Hematopoietic multipotent progenitor cell (in vitro differentiated cells): ENCODE measurements around the gene SAMD9. TPM values are rescaled to one million over a fixed set of nuclear protein-coding genes. Genes with fewer than 3 reads are reported as not detected.
"Not testable (repeated sequence)": the region's sequence is repeated elsewhere in the genome, so short reads cannot be mapped to it uniquely, and the experiment has no call there.

Source experiments
- DNase-seq, 3 donors: peaks; one replicate each; pipeline ENCODE4 v3.0.0-alpha.2; 2011 to 2015; ENCODE audit warnings: low read depth in 2 of 3, low spot score in 2 of 3
- total RNA-seq: library from RNA; depleted of rRNA; stranded (reverse); fragments of >200 nt; gene quantifications from one replicate; pipeline ENCODE4 v1.2.3, GENCODE V29; 2012

SAMD9 gene
- total RNA-seq, 1 donor: 8.6 TPM

DNA sequence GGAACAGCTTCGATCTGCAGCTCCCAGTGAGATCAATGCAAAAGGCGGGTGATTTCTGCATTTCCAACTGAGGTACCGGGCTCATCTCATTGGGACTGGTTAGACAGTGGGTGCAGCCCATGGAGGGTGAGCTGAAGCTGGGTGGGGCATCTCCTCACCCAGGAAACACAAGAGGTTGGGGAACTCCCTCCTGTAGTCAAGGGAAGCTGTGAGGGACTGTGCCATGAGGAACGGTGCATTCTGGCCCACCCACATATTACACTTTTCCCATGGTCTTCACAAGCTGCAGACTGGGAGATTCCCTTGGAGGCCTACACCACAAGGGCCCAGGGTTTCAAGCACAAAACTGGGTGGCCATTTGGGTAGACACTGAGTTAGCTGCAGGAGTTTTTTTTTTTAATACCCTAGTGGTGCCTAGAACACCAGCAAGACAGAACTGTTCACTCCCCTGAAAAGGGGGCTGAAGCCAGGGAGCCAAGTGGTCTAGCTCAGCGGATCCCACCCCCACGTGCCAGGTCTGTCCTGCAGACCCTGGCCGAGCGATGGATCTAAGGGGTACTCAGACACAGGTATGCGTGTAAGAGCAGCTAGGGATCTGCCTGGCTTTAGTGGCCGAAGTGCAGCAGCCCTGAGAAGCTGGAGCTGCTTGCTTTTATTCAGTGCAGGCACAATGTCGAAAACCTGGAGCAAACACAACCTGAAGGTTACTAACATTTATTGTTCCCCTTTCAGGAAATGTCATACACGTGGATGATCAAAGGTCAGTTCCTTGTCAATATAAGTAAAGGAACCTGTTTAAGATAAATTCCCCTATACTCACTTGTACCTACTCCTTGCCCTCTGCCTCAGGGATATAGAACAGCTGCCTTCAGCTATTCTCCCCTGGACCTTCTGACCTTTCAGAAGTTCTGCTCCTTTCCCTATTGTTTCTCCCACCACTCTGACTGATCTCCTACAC, 3.1 kb upstream of the SAMD9 start:
- DNase-seq: no peak

DNA sequence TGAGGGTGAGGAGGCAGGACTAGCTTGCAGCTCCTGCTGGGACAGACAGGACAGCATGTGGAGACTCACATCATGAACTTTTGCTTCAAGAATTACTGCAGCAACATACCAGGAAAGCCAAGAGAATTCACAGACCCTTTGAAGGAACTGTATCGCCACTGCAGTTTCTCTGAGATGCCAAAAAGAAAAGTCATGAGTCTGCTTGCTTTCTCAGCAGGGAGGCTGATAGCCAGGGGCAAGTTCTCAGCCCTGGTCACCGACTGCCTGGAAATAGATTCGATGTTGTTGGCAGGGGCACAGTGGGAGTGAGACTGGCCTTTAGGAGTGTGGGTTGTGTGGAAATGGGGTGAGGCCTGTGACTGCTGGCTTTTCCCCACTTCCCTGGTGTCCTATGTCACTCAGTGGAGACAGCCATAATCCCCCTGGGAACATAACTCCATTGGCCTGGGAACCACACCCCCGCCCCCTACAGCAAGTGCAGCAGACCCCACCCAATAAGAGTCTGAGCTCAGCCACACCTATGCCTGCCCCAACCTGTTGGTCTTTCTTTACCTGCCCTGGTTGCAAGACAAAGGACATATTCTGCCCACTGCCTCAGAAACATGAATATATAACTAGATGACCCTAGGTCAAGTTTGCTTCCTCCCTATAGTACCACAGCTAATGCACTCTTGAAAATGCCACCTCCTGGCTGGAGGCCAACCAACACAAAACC, 1.6 kb upstream of the SAMD9 start:
- DNase-seq: no peak

DNA sequence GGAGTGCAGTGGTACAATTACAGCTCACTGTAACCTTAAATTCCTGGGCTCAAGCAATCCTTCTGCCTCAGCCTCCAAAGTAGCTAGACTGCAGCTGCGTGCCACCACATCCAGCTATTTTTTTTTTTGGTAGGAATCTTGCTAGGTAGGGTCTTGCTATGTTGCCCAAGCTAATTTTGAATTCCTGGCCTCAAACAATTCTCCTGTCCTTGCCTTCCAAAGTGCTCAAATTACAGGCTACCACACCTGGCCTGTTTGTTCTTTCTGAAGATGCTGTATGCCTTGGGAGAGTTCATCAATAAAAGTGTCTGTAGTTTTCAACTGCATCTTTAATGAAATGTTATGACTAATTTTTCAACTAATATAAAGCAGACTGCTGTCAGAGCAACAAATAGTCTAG, 452 bp downstream of the SAMD9 start:
- no peak for DNase-seq

DNA sequence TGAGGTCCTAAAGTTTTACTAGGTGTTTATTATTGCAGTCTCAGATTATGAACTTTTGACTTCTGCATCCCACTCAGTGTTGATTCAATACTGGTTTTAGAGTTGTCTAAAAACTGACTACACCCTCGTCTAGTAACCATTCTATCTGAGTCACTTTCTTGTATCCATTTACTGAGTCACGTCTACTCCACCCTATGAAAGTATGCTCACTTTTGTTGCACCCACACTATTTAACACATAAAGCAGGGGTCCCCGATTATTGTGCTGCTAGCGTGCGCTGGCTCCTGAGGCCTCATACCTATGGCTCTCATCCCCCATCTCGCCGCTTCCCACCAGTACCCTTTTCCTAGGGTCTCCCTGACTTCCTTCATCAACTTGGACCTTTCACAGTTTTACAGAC, 2.0 kb downstream of the SAMD9 start:
- DNase-seq: no peak

DNA sequence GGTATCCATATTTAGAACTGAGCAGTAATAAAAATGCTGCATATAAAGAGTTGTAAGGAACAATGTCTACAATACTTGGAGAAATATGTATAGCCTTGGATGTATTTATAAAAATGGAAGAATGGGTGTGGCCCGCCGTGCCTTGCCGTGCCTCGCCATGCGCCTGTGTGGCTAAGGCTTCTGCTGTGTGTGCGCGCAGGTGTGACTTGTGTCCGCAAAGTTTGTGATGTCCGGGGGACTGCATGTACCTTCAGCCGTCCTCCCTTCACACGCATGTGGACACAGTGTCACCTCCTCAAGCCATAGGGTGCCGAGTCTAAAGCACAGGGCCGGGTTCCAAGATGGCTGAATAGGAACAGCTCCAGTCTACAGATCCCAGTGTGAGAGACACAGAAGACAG, 9.8 kb downstream of the SAMD9 start:
- no peak for DNase-seq

DNA sequence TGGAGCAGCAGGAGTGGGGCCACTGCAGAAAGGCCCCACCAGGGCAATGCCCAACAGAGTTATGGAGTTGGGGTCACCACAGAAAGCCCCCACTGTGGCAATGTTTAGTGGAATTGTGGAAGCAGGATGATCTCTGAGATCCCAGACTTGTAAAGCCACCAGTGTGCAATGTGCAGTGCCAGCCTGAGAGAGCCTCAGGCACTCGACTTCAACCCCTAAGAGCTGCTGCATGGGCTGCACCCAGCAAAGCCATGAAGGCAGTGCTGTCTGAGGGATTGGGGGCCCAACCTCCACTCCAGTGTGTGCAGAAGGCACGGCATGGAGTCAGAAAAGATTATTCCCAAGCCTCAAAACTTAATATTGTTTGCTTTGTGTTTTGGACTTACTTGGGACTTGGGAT, 20.4 kb downstream of the SAMD9 start:
- no peak for DNase-seq

DNA sequence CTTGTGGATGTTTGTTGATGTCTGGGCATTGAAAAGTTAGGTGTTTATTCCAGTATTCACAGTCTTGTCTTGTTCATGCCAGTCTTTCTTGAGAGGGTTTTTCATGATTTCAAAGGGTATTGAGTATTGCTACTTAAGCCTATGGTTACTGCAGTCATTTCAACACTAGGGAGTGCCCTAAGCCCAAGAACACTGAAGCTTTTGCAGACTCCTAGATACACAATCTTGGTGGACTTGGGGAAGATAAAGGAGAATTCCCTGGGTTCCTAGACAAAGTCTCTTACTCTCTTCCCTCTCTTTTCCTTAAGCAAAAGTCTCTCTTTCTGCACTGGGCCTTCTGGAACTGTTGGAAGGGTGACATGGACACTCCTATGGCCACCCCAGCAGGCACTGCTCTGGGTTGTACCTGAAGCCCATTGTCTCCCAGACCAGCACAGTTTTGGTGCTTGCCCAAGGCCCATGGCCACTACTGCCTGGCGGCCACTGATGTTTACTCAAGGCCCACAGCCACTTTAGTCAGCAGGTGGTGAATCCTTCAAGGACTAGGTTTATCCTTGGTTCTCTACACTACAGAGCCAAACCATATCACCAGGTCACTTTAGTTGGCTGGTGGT, 24.9 kb downstream of the SAMD9 start:
- DNase-seq: peak in 1 of 3 donors; percentile 5

DNA sequence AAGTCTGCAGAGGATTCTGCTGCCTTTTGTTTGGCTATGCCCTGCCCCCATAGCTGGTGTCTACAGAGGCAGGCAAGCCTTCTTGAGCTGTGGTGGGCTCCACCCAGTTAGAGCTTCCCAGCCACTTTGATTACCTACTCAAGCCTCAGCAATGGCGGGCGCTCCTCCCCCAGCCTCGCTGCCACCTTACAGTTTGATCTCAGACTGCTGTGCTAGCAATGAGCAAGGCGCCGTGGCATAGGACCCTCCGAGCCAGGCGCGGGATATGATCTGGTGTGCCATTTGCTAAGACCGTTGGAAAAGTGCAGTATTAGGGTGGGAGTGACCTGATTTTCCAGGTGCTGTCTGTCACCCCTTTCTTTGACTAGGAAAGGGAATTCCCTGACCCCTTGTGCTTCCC, 44.4 kb downstream of the SAMD9 start:
- DNase-seq: not testable (repeated sequence)

DNA sequence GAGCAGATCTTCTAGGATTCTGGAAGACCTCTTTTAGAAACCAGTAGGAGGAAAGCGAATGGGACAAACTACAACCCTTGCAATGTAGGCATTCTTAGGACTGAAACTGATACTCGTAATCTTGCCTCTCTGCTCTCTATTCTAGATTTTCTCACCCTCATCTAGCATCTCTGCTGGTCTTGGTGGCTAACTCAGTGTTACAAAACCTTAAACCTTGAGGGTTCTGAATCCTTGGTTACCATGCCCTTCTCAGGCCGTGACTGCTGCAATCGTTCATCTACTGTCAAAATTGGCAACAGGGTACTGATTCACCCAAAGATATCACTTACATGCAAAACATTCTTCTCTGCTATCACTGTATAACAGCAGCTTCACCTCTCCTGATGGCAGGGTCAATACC, 55.2 kb downstream of the SAMD9 start:
- DNase-seq: no peak

DNA sequence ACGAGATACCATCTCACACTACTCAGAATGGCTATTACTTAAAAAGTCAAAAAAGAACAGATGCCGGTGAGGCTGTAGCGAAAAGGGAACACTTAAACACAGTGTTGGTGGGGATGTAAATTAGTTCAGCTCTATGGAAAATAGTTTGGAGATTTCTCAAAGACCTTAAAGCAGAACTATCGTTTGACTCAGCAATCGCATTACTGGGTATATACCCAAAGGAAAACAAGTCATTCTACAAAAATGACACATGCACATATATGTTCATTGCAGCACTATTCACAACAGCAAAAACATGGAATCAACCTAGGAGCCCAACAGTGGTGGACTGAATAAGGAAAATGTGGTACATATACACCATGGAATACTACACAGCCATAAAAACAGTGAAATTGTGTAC, 56.9 kb downstream of the SAMD9 start:
- no peak for DNase-seq

DNA sequence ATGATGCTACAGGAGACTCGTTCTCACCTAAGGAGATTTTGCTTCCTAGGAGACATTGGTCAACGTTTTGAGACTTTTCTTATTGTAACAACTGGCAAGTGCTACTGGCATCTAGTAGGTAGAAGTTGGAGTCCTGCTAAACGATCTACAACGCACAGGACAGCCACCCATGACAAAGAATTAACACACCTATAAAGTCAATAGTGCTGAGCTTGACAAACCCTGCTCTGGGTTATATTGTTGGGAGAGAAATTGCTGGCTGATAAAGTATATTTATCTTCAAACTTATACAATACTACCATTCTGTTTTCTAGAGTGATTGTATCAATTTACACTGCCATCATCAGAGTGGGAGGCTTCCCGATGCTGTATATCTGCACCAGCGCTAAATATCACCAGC, 57.8 kb downstream of the SAMD9 start:
- DNase-seq: no peak

DNA sequence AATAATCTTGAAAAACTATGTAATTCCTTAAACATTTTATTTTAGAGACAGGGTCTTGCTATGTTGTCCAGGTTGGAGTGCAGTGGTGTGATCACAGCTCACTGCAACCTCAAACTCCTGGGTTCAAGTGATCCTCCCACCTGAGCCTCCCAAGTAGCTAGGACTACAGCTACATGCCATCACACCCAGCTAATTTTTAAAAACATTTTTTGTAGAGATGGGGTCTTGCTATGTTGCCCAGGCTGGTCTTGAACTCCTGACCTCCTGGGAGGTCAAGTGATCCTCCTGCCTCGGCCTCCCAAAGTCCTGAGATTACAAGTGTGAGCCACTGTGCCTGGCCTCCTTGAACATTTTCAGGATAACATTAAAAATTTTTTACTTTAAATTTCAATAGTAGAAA, 61.2 kb downstream of the SAMD9 start:
- not testable (repeated sequence) for DNase-seq

DNA sequence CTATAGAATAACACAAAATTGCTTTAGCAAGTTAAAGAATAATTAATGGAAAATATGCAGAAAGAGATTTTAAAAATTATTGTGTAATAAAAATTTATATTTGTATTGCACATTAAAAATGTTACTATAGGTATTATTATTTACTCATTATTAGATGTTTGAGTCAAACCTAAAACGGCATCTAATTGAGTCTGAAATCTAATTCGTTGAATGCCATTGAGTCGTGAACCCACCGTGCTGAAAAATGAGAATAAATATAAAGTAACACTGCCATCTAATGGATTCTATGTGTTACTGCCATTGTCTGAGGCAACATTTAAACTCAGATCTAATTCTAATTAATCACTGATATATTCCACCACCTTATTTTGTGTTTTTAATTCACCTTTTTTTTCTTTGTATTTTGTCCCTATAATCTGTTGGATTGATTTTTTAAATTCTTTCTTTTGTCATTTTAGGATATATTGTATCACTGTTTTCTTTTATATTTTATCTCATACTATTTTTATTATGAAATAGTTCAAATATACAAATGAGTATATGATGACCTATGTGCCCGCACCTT, 62.2 kb downstream of the SAMD9 start:
- peak; percentile 13 to 73 (median 38) for DNase-seq

DNA sequence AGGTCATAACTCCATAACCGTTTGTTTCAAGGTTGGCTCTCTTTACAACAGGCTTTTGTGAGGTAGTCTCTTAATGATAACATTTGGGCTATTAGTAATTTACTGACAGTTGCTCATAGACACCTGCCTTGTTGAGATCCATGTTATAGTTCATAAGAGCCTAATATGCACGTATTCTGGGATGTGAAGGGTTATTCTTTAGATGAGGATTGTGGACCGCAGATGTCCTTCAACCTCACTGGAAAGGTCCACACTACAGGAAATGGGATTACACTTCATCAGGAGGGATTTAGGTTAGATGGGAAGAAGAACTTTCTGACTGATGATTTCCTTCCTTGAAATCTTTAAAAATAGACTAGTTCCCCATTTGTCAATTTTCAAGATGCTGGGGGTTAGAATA, 62.8 kb downstream of the SAMD9 start:
- DNase-seq: no peak

DNA sequence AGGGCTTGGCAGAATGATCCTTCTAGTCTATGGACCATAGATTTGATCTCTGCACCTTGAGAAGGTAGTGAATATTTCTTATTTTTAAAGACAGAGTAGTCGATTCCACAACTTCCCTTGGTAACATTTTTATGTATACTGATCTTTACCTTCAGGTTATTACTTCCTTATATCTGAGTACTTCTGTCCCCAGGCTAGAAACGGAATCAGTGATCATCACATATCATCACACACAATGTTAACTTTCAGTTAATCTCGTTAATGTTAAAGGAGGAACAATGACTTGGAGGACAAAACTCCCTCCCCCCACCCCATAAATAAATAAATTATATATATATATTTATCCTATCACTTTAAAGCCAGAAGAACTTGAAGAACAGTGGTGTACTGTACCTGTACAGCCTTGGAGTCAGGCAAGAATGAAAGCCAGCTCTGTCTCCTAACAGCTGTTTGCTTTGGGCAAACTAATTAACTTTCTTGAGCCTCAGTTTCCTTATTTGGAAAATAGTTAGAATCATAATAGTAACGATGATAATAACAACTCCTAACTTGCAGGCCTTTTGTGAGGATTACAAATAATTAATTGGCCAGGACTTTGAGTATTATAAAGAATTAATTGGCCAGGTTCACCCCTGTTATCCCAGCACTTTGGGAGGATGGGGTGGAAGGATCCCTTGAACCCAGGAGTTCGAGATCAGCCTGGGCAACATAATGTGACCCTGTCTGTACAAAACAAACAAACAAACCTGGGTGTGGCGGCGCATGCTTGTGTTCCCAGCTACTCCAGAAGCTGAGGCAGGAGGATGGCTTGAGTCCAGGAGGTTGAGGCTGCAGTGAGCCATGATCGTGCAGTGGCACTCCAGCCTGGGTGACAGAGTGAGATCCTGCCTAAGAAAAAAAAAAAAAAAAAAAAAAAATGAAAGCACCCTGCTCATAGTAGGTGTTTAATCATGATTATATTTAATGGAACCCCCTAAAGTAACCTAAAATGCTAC, 63.5 kb downstream of the SAMD9 start:
- peak in 1 of 3 donors; percentile 14 for DNase-seq

DNA sequence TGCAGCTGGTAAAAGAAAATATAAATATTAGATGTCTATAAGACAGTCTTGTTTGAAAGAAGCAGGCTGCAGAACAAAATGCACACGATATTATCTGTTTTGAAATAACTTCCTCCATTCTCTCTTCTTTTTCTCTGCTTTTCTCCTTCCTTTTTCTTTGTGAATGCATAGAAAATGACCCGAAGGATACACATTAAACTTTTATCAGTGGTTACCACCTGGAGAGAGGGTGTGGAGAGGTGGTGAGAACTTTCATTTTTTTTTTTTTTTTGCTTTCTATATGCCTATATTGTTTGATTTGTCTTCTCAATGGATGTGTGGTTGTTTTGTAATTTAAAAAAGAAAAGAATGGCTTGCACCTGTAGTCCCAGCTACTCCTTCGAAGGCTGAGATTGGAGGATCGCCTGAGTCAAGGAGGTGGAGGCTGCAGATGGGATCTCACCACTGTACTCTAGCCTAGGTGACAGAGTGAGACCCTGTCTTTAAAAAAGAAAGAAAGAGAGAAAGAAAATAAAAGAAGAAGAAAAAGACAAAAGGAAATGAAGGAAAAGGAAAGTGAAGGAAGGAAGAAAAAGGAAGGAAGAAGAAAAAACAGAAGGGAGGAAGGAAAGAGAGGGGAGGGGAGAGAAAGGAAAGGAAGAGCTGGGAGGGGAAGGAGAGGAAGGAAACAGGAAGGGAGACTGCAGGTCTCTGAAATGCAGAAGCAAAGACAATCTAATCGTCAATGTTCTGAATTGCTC, 64.4 kb downstream of the SAMD9 start:
- DNase-seq: peak in 1 of 3 donors; percentile 28

DNA sequence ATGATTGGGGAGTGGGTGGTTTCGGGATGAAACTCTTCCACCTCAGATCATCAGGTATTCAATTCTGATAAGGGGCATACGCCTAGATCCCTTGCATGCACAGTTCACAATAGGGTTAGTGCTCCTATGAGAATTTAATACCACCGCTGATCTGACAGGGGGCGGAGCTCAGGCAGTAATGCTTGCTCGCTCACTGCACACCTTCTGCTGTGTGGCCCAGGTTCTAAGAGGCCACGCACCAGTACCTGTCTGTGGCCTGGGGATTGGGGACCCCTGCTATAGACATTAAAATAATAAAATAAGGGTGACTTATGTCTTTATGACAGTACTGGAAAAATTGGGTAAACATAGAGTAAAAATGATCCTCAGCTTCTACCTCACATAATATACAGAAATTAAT, 66.1 kb downstream of the SAMD9 start:
- DNase-seq: no peak
